ENCODE data around the gene CDPF1.

Gene CDPF1

DNA sequence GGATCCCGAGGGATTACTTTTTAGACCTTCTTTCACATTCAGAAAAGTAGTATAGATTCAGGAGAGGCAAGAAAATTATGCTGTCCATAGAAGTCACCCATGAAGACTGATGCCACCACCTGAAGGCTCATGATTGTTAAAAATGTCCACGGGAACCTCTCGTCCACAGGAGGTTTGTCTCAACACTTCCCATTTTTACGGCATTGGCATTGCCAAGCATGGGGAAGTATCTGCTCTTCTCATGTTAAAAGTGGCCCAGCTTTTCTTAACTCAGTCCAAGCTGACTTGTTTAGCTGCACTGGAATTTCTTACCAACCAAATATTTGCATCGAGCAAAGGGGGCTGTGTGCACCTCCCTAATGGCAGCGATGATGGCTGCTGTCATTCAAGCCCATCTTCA lies 9.6 kb downstream of the CDPF1 start:
- Histone ChIP-seq H3K27me3 (ENCODE audit: control insufficient read depth, insufficient read depth, low read length, poor library complexity, severe bottlenecking) (no peaks in the 10 kb centered on the region), H3K36me3 (ENCODE audit: control insufficient read depth, insufficient read depth, low read length) (peaks cover 3% of the 10 kb centered on the region), H3K4me3 (ENCODE audit: insufficient read depth, low read depth, low read length) (no peak overlapping the region), H3K4me1 (ENCODE audit: control insufficient read depth, insufficient read depth, low read length) (no peaks in the 10 kb centered on the region), H3K9me3 (ENCODE audit: control insufficient read depth, low read length) (no peaks in the 10 kb centered on the region), H3K27ac (ENCODE audit: insufficient read depth, low read depth, low read length, poor library complexity, severe bottlenecking) (no peak overlapping the region)
- 94 to 95% methylated on average over 6 of the region's 6 CpGs for WGBS, 2 experiments

GRCh38 chr22:46240073-46240472 lies 10.0 kb downstream of the CDPF1 start:
- Histone ChIP-seq H3K27ac (ENCODE audit: insufficient read depth, low read depth, low read length, poor library complexity, severe bottlenecking) (no peak overlapping the region), H3K9me3 (ENCODE audit: control insufficient read depth, low read length) (no peaks in the 10 kb centered on the region), H3K4me1 (ENCODE audit: control insufficient read depth, insufficient read depth, low read length) (no peaks in the 10 kb centered on the region), H3K36me3 (ENCODE audit: control insufficient read depth, insufficient read depth, low read length) (peaks cover 3% of the 10 kb centered on the region), H3K27me3 (ENCODE audit: control insufficient read depth, insufficient read depth, low read length, poor library complexity, severe bottlenecking) (no peaks in the 10 kb centered on the region), H3K4me3 (ENCODE audit: insufficient read depth, low read depth, low read length) (no peak overlapping the region)
- 93 to 95% methylated on average over 2 of the region's 2 CpGs for WGBS, 2 experiments

DNA sequence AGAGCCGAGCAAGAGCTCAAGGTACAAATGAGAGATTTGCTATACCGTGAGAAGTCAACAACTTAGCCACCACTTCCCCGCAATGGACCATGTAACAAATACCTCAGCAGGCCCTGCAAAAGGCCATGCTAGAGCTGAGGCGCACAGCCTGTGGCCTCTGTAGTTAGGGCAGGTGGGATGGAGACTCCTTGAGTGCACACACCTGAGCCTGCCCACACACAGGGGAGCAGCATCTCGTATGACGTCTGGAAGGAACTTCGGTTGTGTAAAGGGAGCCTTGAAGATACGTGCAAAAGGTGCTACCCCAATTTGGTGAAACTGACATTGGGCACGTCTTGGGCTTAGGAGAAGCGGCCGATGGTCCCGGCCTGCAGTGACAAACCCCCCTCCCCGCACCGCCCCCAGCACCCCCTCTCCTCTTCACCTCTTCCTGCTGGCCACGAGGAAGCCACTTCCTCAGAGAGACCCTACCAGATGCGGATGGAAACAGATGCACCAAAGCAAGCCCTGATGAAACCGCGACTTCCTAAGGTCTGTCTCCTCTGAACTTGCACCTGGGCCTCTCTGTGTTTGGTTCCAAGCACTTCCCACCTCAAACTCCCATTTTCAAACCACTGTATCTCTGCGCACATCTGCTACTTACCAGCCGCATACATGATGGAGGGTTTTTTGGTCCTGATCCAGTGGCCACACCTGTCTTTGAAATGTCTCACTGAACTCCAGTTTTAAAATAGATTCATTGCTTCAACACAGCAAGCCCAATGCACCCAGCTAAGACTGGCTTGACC lies 10.6 kb downstream of the CDPF1 start:
- Histone ChIP-seq H3K9me3 (ENCODE audit: control insufficient read depth, low read length) (no peaks in the 10 kb centered on the region), H3K27me3 (ENCODE audit: control insufficient read depth, insufficient read depth, low read length, poor library complexity, severe bottlenecking) (no peaks in the 10 kb centered on the region), H3K4me1 (ENCODE audit: control insufficient read depth, insufficient read depth, low read length) (no peaks in the 10 kb centered on the region), H3K36me3 (ENCODE audit: control insufficient read depth, insufficient read depth, low read length) (peaks cover 2% of the 10 kb centered on the region), H3K27ac (ENCODE audit: insufficient read depth, low read depth, low read length, poor library complexity, severe bottlenecking) (no peak overlapping the region), H3K4me3 (ENCODE audit: insufficient read depth, low read depth, low read length) (no peak overlapping the region)
- WGBS, 2 experiments, result 92 to 94% methylated on average over 20 of the region's 20 CpGs

DNA sequence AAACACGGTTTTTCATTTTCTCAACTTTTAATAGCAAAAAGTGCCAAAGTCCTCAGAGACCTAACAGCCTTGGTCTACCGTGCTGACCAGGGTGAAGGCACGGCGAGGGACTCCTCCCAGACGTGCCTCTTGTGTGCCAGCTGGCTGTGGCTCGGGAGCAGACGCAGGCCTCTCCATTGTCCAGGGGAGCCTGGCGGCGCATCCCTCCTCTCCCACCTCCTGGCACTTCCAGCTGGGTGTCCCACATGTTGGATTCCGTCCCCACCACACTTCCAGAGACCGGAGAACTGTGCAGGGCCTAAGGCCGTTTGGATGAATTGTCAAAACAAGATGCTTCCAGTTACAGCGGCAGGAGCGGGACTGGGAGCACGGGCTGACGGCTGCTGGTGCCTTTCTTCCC lies 11.6 kb downstream of the CDPF1 start:
- no peak overlapping the region for H3K27ac ChIP-seq (ENCODE audit: insufficient read depth, low read depth, low read length, poor library complexity, severe bottlenecking)
- H3K27me3 ChIP-seq (ENCODE audit: control insufficient read depth, insufficient read depth, low read length, poor library complexity, severe bottlenecking), result no peaks in the 10 kb centered on the region
- H3K4me1 ChIP-seq (ENCODE audit: control insufficient read depth, insufficient read depth, low read length), result no peaks in the 10 kb centered on the region
- no peaks in the 10 kb centered on the region for H3K36me3 ChIP-seq (ENCODE audit: control insufficient read depth, insufficient read depth, low read length)
- H3K9me3 ChIP-seq (ENCODE audit: control insufficient read depth, low read length), result no peaks in the 10 kb centered on the region
- WGBS, 2 experiments, result 91 to 95% methylated on average over 16 of the region's 16 CpGs
- H3K4me3 ChIP-seq (ENCODE audit: insufficient read depth, low read depth, low read length), result no peak overlapping the region

- no peaks in the 10 kb centered on the region for H3K4me1 ChIP-seq (ENCODE audit: control insufficient read depth, insufficient read depth, low read length)
- no peaks in the 10 kb centered on the region for H3K9me3 ChIP-seq (ENCODE audit: control insufficient read depth, low read length)
- H3K4me3 ChIP-seq (ENCODE audit: insufficient read depth, low read depth, low read length), result no peak overlapping the region
- H3K27me3 ChIP-seq (ENCODE audit: control insufficient read depth, insufficient read depth, low read length, poor library complexity, severe bottlenecking), result no peaks in the 10 kb centered on the region
- no peak overlapping the region for H3K27ac ChIP-seq (ENCODE audit: insufficient read depth, low read depth, low read length, poor library complexity, severe bottlenecking)
- 89 to 90% methylated on average over 12 of the region's 12 CpGs for WGBS, 2 experiments
- no peaks in the 10 kb centered on the region for H3K36me3 ChIP-seq (ENCODE audit: control insufficient read depth, insufficient read depth, low read length)
Measured at GRCh38 chr22:46237453-46238124, 12.5 kb downstream of the CDPF1 start.

- Histone ChIP-seq H3K4me1 (ENCODE audit: control insufficient read depth, insufficient read depth, low read length) (no peaks in the 10 kb centered on the region), H3K27me3 (ENCODE audit: control insufficient read depth, insufficient read depth, low read length, poor library complexity, severe bottlenecking) (no peaks in the 10 kb centered on the region), H3K27ac (ENCODE audit: insufficient read depth, low read depth, low read length, poor library complexity, severe bottlenecking) (no peak overlapping the region), H3K36me3 (ENCODE audit: control insufficient read depth, insufficient read depth, low read length) (no peaks in the 10 kb centered on the region), H3K9me3 (ENCODE audit: control insufficient read depth, low read length) (no peaks in the 10 kb centered on the region), H3K4me3 (ENCODE audit: insufficient read depth, low read depth, low read length) (no peak overlapping the region)
- 95 to 96% methylated on average over 12 of the region's 12 CpGs for WGBS, 2 experiments
Measured at GRCh38 chr22:46234969-46235368, 15.1 kb downstream of the CDPF1 start.

GRCh38 chr22:46233231-46233630 lies 16.9 kb downstream of the CDPF1 start:
- Histone ChIP-seq H3K4me3 (ENCODE audit: insufficient read depth, low read depth, low read length) (no peak overlapping the region), H3K27me3 (ENCODE audit: control insufficient read depth, insufficient read depth, low read length, poor library complexity, severe bottlenecking) (no peaks in the 10 kb centered on the region), H3K4me1 (ENCODE audit: control insufficient read depth, insufficient read depth, low read length) (no peaks in the 10 kb centered on the region), H3K9me3 (ENCODE audit: control insufficient read depth, low read length) (no peaks in the 10 kb centered on the region), H3K27ac (ENCODE audit: insufficient read depth, low read depth, low read length, poor library complexity, severe bottlenecking) (no peak overlapping the region), H3K36me3 (ENCODE audit: control insufficient read depth, insufficient read depth, low read length) (no peaks in the 10 kb centered on the region)
- 86 to 89% methylated on average over 9 of the region's 9 CpGs for WGBS, 2 experiments

GRCh38 chr22:46230262-46230901 lies 19.7 kb downstream of the CDPF1 start:
- Histone ChIP-seq H3K9me3 (ENCODE audit: control insufficient read depth, low read length) (no peaks in the 10 kb centered on the region), H3K36me3 (ENCODE audit: control insufficient read depth, insufficient read depth, low read length) (no peaks in the 10 kb centered on the region), H3K27ac (ENCODE audit: insufficient read depth, low read depth, low read length, poor library complexity, severe bottlenecking) (no peak overlapping the region), H3K4me3 (ENCODE audit: insufficient read depth, low read depth, low read length) (no peak overlapping the region), H3K4me1 (ENCODE audit: control insufficient read depth, insufficient read depth, low read length) (no peaks in the 10 kb centered on the region), H3K27me3 (ENCODE audit: control insufficient read depth, insufficient read depth, low read length, poor library complexity, severe bottlenecking) (no peaks in the 10 kb centered on the region)
- WGBS, 2 experiments, result 91 to 93% methylated on average over 13 of the region's 13 CpGs

GRCh38 chr22:46229701-46230100 lies 20.4 kb downstream of the CDPF1 start:
- Histone ChIP-seq H3K27me3 (ENCODE audit: control insufficient read depth, insufficient read depth, low read length, poor library complexity, severe bottlenecking) (no peaks in the 10 kb centered on the region), H3K9me3 (ENCODE audit: control insufficient read depth, low read length) (no peaks in the 10 kb centered on the region), H3K4me3 (ENCODE audit: insufficient read depth, low read depth, low read length) (no peak overlapping the region), H3K36me3 (ENCODE audit: control insufficient read depth, insufficient read depth, low read length) (no peaks in the 10 kb centered on the region), H3K27ac (ENCODE audit: insufficient read depth, low read depth, low read length, poor library complexity, severe bottlenecking) (no peak overlapping the region), H3K4me1 (ENCODE audit: control insufficient read depth, insufficient read depth, low read length) (no peaks in the 10 kb centered on the region)
- 94% methylated on average over 7 of the region's 8 CpGs for WGBS, 2 experiments

GRCh38 chr22:46226577-46226976 lies 23.5 kb downstream of the CDPF1 start:
- Histone ChIP-seq H3K4me3 (ENCODE audit: insufficient read depth, low read depth, low read length) (no peak overlapping the region), H3K27me3 (ENCODE audit: control insufficient read depth, insufficient read depth, low read length, poor library complexity, severe bottlenecking) (no peaks in the 10 kb centered on the region), H3K36me3 (ENCODE audit: control insufficient read depth, insufficient read depth, low read length) (no peaks in the 10 kb centered on the region), H3K27ac (ENCODE audit: insufficient read depth, low read depth, low read length, poor library complexity, severe bottlenecking) (no peak overlapping the region), H3K4me1 (ENCODE audit: control insufficient read depth, insufficient read depth, low read length) (no peaks in the 10 kb centered on the region), H3K9me3 (ENCODE audit: control insufficient read depth, low read length) (no peaks in the 10 kb centered on the region)
- 93 to 94% methylated on average over 7 of the region's 7 CpGs for WGBS, 2 experiments

All from ectodermal cell (in vitro differentiated cells).